ENCODE measurements around the gene NARS2.
"Not testable (repeated sequence)": the region's sequence is repeated elsewhere in the genome, so short reads cannot be mapped to it uniquely, and the experiment has no call there.

Gene NARS2

GRCh38 chr11:78574386-78575381 lies at the start of gene NARS2:
Gene NARS2, minus strand, starts transcription at chr11:78574864. Its CDS starts 376 bp downstream, at chr11:78574488.
- peak; percentile 99 for DNase-seq

- no peak for DNase-seq
Measured at GRCh38 chr11:78622666-78623065, 48.0 kb upstream of the NARS2 start.

GRCh38 chr11:78620159-78620558 lies 45.5 kb upstream of the NARS2 start:
- no peak for DNase-seq

- DNase-seq: no peak
Measured at GRCh38 chr11:78615724-78616123, 41.1 kb upstream of the NARS2 start.

- DNase-seq: no peak
Measured at GRCh38 chr11:78613378-78613813, 38.7 kb upstream of the NARS2 start.

- no peak for DNase-seq
Measured at GRCh38 chr11:78612721-78613377, 38.2 kb upstream of the NARS2 start.

GRCh38 chr11:78609321-78609720 lies 34.7 kb upstream of the NARS2 start:
- DNase-seq: not testable (repeated sequence)

- DNase-seq: no peak
Measured at GRCh38 chr11:78607696-78608095, 33.0 kb upstream of the NARS2 start.

GRCh38 chr11:78606667-78607066 lies 32.0 kb upstream of the NARS2 start:
- DNase-seq: no peak

- no peak for DNase-seq
Measured at GRCh38 chr11:78605296-78605695, 30.6 kb upstream of the NARS2 start.

- no peak for DNase-seq
Measured at GRCh38 chr11:78603792-78604191, 29.1 kb upstream of the NARS2 start.

- not testable (repeated sequence) for DNase-seq
Measured at GRCh38 chr11:78602771-78603170, 28.1 kb upstream of the NARS2 start.

GRCh38 chr11:78601066-78601465 lies 26.4 kb upstream of the NARS2 start:
- not testable (repeated sequence) for DNase-seq

GRCh38 chr11:78597579-78597978 lies 22.9 kb upstream of the NARS2 start:
- DNase-seq: not testable (repeated sequence)

- no peak for DNase-seq
Measured at GRCh38 chr11:78595436-78596130, 20.9 kb upstream of the NARS2 start.

- no peak for DNase-seq
Measured at GRCh38 chr11:78594814-78595213, 20.1 kb upstream of the NARS2 start.

GRCh38 chr11:78588517-78588916 lies 13.9 kb upstream of the NARS2 start:
- DNase-seq: no peak

GRCh38 chr11:78587446-78587845 lies 12.8 kb upstream of the NARS2 start:
- no peak for DNase-seq

- DNase-seq: no peak
Measured at GRCh38 chr11:78586452-78587046, 11.9 kb upstream of the NARS2 start.

- DNase-seq: no peak
Measured at GRCh38 chr11:78583889-78584288, 9.2 kb upstream of the NARS2 start.

GRCh38 chr11:78577495-78577894 lies 2.8 kb upstream of the NARS2 start:
- DNase-seq: no peak

- no peak for DNase-seq
Measured at GRCh38 chr11:78576549-78577097, 2.0 kb upstream of the NARS2 start.

- DNase-seq: no peak
Measured at GRCh38 chr11:78575478-78575877, 814 bp upstream of the NARS2 start.
